ENCODE measurements around the gene ZNF470.

ZNF470 gene

GRCh38 chr19:56567274-56568120, at the start of gene ZNF470:
Gene ZNF470, plus strand, starts transcription at chr19:56567468. Its CDS starts 2,844 bp downstream, at chr19:56570312.
- DNase-seq, result peak; percentile 88

- no peak for DNase-seq
These were observed 41.9 kb upstream of the ZNF470 start for GRCh38 chr19:56525214-56525860.

DNA sequence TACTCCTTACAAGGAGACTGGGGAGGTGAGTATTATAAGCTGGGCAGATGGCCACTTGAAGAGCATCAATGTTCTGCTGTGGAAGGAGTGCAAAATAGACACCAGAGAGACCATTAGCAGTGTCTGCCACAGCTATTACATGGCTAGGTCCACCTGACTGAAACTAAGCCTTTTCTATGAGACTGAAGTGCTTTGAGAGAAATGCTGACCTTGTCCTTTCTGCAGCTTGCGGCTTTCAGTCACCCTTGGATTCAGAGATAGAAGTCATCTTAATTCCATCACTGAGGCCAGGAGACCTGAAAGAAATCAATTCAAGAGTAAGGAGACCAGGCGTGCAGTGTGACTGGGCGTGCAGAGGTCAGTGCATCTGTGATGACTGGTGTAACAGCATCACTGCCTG, 29.8 kb upstream of the ZNF470 start:
- no peak for DNase-seq

DNA sequence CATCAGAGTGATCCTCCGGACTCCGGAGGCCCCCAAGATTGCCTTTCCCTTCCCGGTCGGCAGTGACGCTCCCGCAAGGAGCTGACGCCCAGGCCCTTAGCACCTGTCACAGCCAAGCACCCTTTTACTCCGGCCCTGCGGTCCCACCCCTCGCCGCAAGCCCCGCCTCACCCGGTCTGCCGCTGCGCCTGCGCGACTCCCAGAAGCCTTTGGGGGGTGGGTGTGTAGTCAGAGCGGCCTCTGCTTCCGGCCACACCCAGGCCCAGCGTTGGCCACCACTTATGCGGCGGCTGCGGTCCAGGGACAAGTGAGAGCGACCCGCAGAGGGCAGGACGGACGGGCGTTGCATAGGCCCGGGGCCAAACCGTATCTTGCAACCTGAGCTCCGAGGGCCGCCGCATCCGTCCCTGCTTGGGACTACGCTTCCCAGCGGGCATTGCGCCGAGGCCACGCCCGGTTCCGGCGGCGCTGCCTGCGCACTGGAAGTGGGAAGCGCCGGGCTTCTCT, 29.0 kb upstream of the ZNF470 start:
- DNase-seq, result peak; percentile 89

GRCh38 chr19:56538761-56539263, 28.5 kb upstream of the ZNF470 start, which contains the start of gene ZFP28:
Gene ZFP28, plus strand, starts transcription at chr19:56538948. Its CDS starts 71 bp downstream, at chr19:56539019.
- no peak for DNase-seq

DNA sequence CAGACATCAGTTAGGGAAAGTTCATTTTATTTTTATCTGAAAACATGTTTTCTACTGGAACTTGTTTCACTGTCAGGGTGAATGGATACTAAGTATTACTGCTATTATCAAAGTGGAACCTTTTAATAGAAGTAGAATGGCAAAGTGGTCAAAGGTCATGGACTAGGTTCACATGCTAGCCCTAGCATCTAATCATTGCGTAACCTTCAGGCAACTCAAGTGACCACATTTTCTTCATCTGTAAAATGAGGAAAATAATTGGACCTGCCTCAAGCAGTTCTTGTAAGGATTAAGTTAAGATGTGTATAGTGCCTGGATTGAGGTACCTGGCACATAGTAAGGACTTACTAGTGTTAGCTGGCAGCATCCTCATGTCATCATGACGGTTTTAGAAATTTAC, 23.5 kb upstream of the ZNF470 start:
- DNase-seq, result no peak

- no peak for DNase-seq
These were observed 19.7 kb upstream of the ZNF470 start for GRCh38 chr19:56547535-56547934.

GRCh38 chr19:56554272-56554869, 12.9 kb upstream of the ZNF470 start:
- no peak for DNase-seq

GRCh38 chr19:56562766-56563165, 4.5 kb upstream of the ZNF470 start:
- no peak for DNase-seq

- peak; percentile 45 for DNase-seq
These were observed 379 bp upstream of the ZNF470 start for GRCh38 chr19:56566904-56567273.

GRCh38 chr19:56572589-56572988, 5.3 kb downstream of the ZNF470 start:
- no peak for DNase-seq

DNA sequence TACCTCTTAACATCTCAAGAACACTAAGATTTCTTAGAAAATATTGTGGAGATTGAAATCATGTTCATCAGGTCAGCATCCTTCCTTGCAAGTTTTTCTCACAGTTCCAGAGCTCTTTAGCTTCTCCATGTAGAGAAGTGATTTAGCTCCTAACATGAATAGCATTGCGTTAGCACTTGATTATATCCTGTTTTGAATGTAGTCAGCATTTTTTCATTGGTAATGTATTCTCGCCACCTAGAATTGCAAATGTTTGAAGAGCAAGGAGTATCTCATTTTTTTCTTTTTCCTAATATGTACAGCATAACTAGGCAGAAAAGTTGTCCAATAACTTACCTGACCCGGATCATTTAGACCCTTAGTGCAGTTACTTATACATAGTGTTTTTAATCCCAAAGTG, 6.6 kb downstream of the ZNF470 start:
- DNase-seq, result no peak

GRCh38 chr19:56577719-56578602, 10.7 kb downstream of the ZNF470 start:
- DNase-seq, result no peak

DNA sequence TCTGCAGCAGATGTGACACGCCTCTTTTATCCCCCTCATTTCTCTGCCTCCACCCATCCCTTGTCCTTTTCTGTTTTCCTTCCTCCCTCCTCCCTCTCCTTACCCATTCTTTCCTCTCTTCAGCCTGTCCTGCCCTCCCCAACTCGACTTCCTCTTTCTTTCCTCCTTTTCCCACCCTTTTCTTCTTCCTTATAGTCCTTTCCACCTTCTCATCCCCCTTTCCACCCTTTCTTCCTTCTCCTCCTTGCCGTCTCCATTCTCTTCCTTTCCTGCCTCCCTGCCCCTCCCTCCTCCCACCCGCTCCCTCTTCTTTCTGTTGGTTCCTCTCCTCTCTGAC, 27.1 kb downstream of the ZNF470 start:
- no peak for DNase-seq

- peak; percentile 91 for DNase-seq
These were observed 27.7 kb downstream of the ZNF470 start, which contains the start of gene ZNF71 for GRCh38 chr19:56594783-56595547. Gene ZNF71, plus strand, starts transcription at chr19:56595302. Its CDS starts 6,257 bp downstream, at chr19:56601559.

GRCh38 chr19:56595548-56595899, 28.3 kb downstream of the ZNF470 start:
- no peak for DNase-seq

GRCh38 chr19:56596676-56597075, 29.4 kb downstream of the ZNF470 start:
- DNase-seq, result no peak

DNA sequence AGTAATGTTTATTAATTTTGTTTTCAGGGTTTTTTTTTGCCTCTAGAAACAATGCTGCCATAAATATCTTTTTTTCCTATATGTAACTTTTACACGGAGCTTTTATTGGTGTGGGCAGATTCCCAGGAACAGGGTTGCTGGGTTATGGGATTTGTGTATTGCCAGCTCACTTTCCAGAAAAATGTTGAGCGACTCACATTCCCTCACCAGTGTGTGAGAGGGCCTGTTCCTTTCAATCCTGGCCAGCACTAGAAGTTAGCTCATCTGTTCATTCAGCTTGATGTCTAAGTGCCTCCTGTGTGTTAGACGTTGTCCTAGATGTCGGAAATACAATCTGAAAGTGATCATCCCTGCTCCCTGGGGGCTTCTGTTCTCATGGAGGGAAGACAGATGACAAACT, 30.4 kb downstream of the ZNF470 start:
- no peak for DNase-seq

DNA sequence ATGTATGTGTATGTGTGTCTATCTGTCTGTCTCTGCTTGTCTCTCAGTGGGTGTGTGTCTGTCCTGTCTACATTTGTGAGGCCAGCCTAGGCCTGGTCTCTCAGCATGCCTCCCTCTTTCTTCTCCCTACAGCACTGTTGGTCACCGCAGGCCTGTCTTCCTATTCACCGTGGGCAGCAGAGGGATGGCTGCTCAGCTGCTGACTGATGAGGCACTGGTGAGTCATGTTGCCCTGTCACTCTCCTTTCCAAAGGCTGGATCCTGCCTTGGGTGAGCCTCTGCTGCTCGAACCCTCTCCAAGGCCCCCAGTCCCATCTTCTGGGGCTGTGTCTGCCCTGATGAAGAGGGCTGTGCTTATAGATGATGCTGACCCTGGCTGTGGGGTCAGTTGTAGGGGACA, 34.1 kb downstream of the ZNF470 start:
- no peak for DNase-seq

DNA sequence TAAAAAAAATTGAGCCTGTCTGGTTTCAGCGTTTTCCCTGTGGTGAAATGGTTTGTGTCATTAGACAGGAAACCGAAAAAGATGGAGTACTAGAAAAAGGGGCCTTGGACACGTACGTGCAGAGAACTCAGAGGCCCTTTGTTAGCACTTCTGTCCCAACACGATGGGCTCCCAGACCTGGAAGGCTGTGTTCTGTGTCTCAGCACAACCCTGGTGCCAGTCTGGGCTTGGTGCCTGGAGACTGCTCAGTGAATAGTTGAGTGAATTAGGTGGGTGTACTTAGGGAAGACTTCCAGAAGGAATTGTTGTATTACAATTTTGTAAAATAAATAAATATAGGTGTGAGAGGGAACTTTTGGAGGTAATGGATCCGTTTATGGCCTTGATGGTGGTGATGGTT, 36.6 kb downstream of the ZNF470 start:
- no peak for DNase-seq

DNA sequence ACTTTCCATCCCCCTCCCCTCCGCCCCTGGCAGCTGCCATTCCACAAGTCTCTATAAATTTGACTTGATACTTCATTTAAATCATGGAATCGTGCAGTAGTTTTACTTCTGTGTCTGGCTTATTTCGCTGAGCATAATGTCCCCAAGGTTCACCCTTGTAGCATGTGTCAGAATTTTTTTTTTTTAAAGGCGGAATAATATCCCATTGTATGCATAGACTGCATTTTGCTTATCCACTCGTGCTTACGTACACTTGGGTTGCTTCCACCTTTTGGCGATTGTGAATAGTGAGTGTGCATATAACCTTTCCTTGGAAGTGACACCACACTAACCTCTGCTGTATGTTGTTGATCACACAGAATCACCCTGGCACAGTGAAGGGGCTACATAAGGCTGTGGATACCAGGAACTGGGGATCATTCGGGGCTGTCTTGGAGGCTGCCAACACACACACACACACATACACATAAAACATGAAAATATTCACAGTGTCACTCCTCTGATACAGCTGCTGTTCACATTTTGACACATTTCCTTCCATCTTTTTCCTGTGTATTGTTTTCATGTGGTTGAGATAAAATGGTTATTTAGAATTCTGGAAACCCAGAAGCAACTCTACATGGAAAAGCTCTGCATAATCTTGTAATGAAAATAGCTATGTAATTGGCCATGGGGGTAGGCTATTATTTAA, 41.2 kb downstream of the ZNF470 start:
- DNase-seq, result no peak

Data from stimulated activated CD4-positive, alpha-beta T cell treated with anti-CD3 and anti-CD28 coated beads, Interleukin-4, amount 100 ng/mL, for 1 hour (primary cell).